ENCODE data around the gene L3MBTL2.

- TF ChIP-seq CTCF (IDR thresholded peaks at IDR 0.05) (no peak), POLR2A (IDR thresholded peaks at IDR 0.05) (no peak)
Measured at GRCh38 chr22:41237036-41237706, 32.1 kb downstream of the L3MBTL2 start.

All from testis (tissue), 2 donors.